GM12878 (cell line): ENCODE results near the gene ANKRD6. TPM values are rescaled to one million over a fixed set of nuclear protein-coding genes. Genes with fewer than 3 reads are reported as not detected.

Source experiments
- FOXM1 ChIP-seq: IDR thresholded peaks from 2 replicates; pipeline ENCODE4 v1.6.1; 2012; ENCODE audit warnings: low read depth, mild to moderate bottlenecking, inconsistent platforms, low read length, moderate library complexity
- GATAD2B ChIP-seq: fragments of 450-650 bp; conservative IDR thresholded peaks from 2 replicates; pipeline ENCODE4 v1.6.1; 2017; ENCODE audit warnings: low read depth, mild to moderate bottlenecking, moderate library complexity
- LARP7 ChIP-seq: fragments of 450-650 bp; IDR thresholded peaks from 2 replicates; pipeline ENCODE4 v1.6.1; 2017; ENCODE audit warnings: mild to moderate bottlenecking
- MTA3 ChIP-seq: IDR thresholded peaks from 2 replicates; pipeline ENCODE4 v1.6.1; 2012; ENCODE audit warnings: low read length, inconsistent platforms, borderline replicate concordance
- RB1 ChIP-seq: fragments of 450-650 bp; formaldehyde crosslinking; IDR thresholded peaks from 2 replicates; pipeline ENCODE4 v1.6.1; 2017; ENCODE audit warnings: mild to moderate bottlenecking, borderline replicate concordance
- SMAD5 ChIP-seq: IDR thresholded peaks from 2 replicates; pipeline ENCODE4 v1.6.1; 2016; ENCODE audit warnings: antibody characterized with exemption, low read depth
- SPI1 ChIP-seq: IDR thresholded peaks from 2 replicates; pipeline ENCODE4 v1.6.1; 2011; ENCODE audit warnings: low read depth, mild to moderate bottlenecking, low read length, moderate library complexity, borderline replicate concordance; ENCODE audit not compliant: insufficient read depth
- STAT3 ChIP-seq: IDR thresholded peaks from 2 replicates; pipeline ENCODE4 v1.6.1; 2011; ENCODE audit warnings: low read depth, low read length, improper control_type of control experiment
- ZNF274 ChIP-seq: IDR thresholded peaks from one replicate; pipeline ENCODE4 v1.8.0; 2011; ENCODE audit not compliant: insufficient read length, insufficient read depth
- polyA plus RNA-seq, 11 experiments: library from polyadenylated mRNA; depleted of rRNA in 4 of 11; unstranded in 6 of 11; stranded (reverse) in 5 of 11; fragments of >200 nt; fragmentation: Nextera tagmentation in 4 of 11; fragmentation: Illumina TruSeq in 1 of 11; extraction: Ambion mirVana in 4 of 11; extraction: Trizol in 1 of 11; gene quantifications; 1 replicate in 1 of 11; 2 replicates in 10 of 11; pipeline versions ENCODE4 v1.2.1 to v1.2.3, GENCODE V29; 2011 to 2016; ENCODE audit warnings: inconsistent platforms in 2 of 11, missing spikeins in 2 of 11, low read depth in 1 of 11
- total RNA-seq, 4 experiments: library from RNA; depleted of rRNA in 3 of 4; stranded (reverse); fragments of >200 nt in 3 of 4; fragmentation: Illumina TruSeq in 1 of 4; extraction: Trizol in 1 of 4; gene quantifications; 2 replicates each; pipeline versions ENCODE4 v1.2.1 to v1.2.3, GENCODE V29; 2013 to 2021
- TF ChIP-seq, protein P1 (sequence below): IDR thresholded peaks from 2 replicates; pipeline ENCODE4 v1.6.1; 2012; ENCODE audit warnings: mild to moderate bottlenecking, low read depth, low read length
- TF ChIP-seq, protein P2 (sequence below): fragments of 150-350 bp; IDR thresholded peaks from 2 replicates; pipeline ENCODE4 v1.6.1; 2016; ENCODE audit warnings: low read depth, low read length
- TF ChIP-seq, protein P3 (sequence below): IDR thresholded peaks from 2 replicates; pipeline ENCODE4 v1.6.1; 2012; ENCODE audit warnings: low read depth, low read length, improper control_type of control experiment
- TF ChIP-seq, protein P4 (sequence below): IDR thresholded peaks from 2 replicates; pipeline ENCODE4 v1.6.1; 2011; ENCODE audit warnings: borderline replicate concordance, low read depth, mild to moderate bottlenecking, moderate library complexity, mixed read lengths, low read length; ENCODE audit not compliant: insufficient read depth; ENCODE audit errors: extremely low read length
- TF ChIP-seq, protein P5 (sequence below): fragments of 450-650 bp; conservative IDR thresholded peaks from 2 replicates; pipeline ENCODE4 v1.6.1; 2017; ENCODE audit warnings: mild to moderate bottlenecking, moderate library complexity

ANKRD6 gene
- total and polyA plus RNA-seq, 10 of the 15 experiments (the other 5 are each of a cell fraction or from before 2014, with no cell fraction given): 0.03 to 0.90 (median 0.38) TPM

DNA sequence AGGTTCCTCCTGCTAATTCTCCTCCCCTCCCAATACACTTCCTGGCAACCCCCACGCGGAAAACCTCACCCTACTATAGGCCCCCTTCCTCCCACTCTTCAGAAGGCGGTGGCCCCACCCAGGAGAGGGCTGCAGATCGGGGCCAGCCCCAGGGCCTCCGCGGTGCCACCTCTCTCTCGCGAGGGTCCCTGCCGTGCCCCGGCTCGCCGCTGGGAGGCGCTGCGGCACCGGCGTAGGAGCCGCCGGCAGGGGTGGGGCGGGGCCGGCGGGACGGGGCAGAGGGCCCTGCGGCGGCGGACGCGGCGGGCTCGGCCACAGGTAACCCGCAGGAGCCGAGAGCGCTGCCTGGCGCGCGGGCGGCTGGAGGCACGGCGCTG is at the start of gene ANKRD6 (continued):
- TF ChIP-seq, protein P1, sequence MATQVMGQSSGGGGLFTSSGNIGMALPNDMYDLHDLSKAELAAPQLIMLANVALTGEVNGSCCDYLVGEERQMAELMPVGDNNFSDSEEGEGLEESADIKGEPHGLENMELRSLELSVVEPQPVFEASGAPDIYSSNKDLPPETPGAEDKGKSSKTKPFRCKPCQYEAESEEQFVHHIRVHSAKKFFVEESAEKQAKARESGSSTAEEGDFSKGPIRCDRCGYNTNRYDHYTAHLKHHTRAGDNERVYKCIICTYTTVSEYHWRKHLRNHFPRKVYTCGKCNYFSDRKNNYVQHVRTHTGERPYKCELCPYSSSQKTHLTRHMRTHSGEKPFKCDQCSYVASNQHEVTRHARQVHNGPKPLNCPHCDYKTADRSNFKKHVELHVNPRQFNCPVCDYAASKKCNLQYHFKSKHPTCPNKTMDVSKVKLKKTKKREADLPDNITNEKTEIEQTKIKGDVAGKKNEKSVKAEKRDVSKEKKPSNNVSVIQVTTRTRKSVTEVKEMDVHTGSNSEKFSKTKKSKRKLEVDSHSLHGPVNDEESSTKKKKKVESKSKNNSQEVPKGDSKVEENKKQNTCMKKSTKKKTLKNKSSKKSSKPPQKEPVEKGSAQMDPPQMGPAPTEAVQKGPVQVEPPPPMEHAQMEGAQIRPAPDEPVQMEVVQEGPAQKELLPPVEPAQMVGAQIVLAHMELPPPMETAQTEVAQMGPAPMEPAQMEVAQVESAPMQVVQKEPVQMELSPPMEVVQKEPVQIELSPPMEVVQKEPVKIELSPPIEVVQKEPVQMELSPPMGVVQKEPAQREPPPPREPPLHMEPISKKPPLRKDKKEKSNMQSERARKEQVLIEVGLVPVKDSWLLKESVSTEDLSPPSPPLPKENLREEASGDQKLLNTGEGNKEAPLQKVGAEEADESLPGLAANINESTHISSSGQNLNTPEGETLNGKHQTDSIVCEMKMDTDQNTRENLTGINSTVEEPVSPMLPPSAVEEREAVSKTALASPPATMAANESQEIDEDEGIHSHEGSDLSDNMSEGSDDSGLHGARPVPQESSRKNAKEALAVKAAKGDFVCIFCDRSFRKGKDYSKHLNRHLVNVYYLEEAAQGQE: no peak
- TF ChIP-seq FOXM1 (no peak), GATAD2B (0 out of 2 replicates have a peak, but pooled peaks have one; percentile 52), RB1 (peak; percentile 57; the same call in 1 of the 2 replicates), SPI1 (no peak), SMAD5 (no peak), MTA3 (no peak), ZNF274 (no peak), STAT3 (no peak), LARP7 (peak; percentile 62; the same call in 1 of the 2 replicates)
- TF ChIP-seq, protein P2, sequence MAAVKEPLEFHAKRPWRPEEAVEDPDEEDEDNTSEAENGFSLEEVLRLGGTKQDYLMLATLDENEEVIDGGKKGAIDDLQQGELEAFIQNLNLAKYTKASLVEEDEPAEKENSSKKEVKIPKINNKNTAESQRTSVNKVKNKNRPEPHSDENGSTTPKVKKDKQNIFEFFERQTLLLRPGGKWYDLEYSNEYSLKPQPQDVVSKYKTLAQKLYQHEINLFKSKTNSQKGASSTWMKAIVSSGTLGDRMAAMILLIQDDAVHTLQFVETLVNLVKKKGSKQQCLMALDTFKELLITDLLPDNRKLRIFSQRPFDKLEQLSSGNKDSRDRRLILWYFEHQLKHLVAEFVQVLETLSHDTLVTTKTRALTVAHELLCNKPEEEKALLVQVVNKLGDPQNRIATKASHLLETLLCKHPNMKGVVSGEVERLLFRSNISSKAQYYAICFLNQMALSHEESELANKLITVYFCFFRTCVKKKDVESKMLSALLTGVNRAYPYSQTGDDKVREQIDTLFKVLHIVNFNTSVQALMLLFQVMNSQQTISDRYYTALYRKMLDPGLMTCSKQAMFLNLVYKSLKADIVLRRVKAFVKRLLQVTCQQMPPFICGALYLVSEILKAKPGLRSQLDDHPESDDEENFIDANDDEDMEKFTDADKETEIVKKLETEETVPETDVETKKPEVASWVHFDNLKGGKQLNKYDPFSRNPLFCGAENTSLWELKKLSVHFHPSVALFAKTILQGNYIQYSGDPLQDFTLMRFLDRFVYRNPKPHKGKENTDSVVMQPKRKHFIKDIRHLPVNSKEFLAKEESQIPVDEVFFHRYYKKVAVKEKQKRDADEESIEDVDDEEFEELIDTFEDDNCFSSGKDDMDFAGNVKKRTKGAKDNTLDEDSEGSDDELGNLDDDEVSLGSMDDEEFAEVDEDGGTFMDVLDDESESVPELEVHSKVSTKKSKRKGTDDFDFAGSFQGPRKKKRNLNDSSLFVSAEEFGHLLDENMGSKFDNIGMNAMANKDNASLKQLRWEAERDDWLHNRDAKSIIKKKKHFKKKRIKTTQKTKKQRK: no peak
- TF ChIP-seq, protein P3, sequence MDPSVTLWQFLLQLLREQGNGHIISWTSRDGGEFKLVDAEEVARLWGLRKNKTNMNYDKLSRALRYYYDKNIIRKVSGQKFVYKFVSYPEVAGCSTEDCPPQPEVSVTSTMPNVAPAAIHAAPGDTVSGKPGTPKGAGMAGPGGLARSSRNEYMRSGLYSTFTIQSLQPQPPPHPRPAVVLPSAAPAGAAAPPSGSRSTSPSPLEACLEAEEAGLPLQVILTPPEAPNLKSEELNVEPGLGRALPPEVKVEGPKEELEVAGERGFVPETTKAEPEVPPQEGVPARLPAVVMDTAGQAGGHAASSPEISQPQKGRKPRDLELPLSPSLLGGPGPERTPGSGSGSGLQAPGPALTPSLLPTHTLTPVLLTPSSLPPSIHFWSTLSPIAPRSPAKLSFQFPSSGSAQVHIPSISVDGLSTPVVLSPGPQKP: no peak
- TF ChIP-seq, protein P4, sequence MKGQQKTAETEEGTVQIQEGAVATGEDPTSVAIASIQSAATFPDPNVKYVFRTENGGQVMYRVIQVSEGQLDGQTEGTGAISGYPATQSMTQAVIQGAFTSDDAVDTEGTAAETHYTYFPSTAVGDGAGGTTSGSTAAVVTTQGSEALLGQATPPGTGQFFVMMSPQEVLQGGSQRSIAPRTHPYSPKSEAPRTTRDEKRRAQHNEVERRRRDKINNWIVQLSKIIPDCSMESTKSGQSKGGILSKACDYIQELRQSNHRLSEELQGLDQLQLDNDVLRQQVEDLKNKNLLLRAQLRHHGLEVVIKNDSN: no peak
- TF ChIP-seq, protein P5, sequence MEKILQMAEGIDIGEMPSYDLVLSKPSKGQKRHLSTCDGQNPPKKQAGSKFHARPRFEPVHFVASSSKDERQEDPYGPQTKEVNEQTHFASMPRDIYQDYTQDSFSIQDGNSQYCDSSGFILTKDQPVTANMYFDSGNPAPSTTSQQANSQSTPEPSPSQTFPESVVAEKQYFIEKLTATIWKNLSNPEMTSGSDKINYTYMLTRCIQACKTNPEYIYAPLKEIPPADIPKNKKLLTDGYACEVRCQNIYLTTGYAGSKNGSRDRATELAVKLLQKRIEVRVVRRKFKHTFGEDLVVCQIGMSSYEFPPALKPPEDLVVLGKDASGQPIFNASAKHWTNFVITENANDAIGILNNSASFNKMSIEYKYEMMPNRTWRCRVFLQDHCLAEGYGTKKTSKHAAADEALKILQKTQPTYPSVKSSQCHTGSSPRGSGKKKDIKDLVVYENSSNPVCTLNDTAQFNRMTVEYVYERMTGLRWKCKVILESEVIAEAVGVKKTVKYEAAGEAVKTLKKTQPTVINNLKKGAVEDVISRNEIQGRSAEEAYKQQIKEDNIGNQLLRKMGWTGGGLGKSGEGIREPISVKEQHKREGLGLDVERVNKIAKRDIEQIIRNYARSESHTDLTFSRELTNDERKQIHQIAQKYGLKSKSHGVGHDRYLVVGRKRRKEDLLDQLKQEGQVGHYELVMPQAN: no peak
